GM21390 (cell line): ENCODE data around the gene PNLIPRP3.

ENCODE experiments used
- ATAC-seq: cut with Tn5 transposase; IDR thresholded peaks from one replicate; pipeline ENCODE4 v1.9.1; 2021; ENCODE audit not compliant: unreplicated experiment

The PNLIPRP3 gene

DNA sequence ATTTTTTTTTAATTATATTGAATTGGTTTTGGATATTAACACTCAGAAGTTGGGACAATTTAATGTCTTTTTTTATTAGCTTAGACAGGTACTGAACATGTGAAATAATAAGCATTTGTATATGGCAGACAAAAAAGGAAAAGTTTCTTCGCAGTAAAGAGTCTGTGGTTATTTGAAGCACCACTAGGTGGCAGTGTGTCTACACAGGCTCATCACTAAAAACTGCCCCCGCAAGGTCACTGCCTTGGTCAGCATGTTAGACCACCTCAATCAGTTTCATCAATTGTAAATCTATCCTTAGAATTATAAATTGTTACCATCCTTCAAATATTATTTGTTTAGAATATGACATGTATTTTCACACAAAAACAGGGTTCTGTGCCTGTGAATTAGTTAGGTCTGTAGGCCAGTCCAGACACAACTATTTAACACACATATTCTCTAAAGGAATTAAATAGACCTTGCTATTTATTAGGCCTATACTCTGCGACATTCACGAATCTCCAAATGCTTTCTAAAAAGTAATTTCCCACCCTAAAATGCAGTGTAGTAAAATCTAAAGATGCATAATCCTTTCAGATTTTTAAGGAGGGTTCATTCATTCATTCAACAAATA, 17.0 kb downstream of the PNLIPRP3 start:
- ATAC-seq = peak; percentile 86

GRCh38 chr10:116450861-116451260, 23.2 kb downstream of the PNLIPRP3 start:
- ATAC-seq = no peak

DNA sequence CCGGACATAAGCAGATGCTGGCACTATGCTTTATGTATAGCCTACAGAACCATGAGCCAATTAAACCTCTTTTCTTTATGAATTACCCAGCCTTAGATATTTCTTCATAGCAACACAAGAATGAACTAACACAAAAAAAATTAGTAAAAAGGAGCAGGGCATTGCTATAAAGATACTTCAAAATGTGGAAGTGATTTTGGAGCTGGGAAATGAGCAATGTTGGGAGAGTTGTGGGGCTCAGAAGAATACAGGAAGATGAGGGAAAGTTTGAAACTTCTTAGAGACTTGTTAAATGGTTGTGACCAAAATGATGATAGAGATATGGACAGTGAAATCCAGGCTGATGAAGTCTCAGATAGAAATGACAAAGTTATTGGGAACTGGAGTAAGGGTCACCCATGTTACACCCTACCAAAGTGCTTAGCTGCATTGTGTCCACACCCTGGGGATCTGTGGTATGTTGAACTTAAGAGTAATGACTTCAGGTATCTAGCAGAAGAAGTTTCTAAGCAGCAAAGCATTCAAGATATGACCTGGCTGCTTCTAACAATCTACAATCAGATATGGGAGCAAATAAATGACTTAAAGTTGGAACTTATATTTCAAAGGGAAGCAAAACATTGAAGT, 24.2 kb downstream of the PNLIPRP3 start:
- ATAC-seq = no peak

DNA sequence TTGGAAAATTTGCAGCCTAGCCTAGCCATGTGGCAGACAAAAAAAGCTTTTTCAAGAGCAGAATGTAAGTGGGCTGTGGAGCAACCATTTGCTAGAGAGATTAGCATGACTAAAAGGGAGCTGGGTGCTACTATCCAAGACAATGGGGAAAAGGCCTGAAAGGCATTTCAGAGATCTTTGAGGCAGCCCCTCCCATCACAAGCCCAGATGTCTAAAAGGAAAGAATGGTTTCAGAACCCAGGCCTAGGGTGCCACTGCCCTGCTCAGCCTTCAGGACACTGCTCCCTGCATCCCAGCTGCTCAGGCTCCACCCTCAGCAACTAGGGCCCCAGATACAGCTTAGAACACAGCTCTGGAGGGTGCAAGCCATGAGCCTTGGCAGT, 24.7 kb downstream of the PNLIPRP3 start:
- ATAC-seq = no peak

- ATAC-seq = no peak
Observed at GRCh38 chr10:116457488-116457887, 29.8 kb downstream of the PNLIPRP3 start.

DNA sequence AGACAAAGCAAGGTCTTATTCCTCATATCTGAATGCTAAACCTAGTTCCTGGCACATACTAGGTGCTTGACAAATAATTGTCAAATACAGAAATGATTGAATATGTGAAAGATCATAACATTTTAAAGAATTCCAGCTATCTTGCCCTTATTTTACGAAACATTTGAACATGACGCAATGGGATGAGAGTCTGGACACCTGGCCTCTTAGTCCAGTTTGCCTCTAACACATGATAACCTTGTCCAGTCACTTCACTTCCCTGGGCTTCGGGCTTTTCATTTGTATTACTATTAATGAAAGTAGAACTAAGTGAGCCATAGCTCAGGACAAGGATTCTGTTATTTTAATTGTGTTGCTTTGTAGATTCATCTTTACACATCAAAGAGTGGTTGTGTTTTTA, 32.6 kb downstream of the PNLIPRP3 start:
- ATAC-seq = no peak

GRCh38 chr10:116461680-116462079, 34.0 kb downstream of the PNLIPRP3 start:
- no peak for ATAC-seq

- no peak for ATAC-seq
Observed at GRCh38 chr10:116464257-116464656, 36.6 kb downstream of the PNLIPRP3 start.

DNA sequence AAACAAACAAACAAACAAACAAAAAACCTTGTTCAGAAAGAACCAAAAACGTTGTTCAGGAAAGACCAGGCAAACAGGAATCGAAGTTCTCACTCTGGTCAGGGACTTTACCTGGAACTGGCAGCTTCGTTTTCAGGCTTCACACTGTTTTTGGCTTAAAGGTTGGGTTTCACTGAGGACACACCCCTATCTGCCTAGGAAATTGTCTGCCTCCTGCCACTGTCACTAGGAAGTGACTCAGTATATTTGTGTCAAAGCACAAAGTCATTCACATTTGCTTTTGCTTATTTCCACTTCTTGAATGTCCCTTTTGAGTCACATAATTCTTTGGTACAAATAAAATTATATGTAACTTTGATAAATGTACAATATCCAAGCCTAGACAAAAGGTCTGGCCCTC, 37.9 kb downstream of the PNLIPRP3 start:
- ATAC-seq = no peak

- no peak for ATAC-seq
Observed at GRCh38 chr10:116466715-116467422, 39.2 kb downstream of the PNLIPRP3 start.

- ATAC-seq = no peak
Observed at GRCh38 chr10:116469437-116469836, 41.8 kb downstream of the PNLIPRP3 start.

DNA sequence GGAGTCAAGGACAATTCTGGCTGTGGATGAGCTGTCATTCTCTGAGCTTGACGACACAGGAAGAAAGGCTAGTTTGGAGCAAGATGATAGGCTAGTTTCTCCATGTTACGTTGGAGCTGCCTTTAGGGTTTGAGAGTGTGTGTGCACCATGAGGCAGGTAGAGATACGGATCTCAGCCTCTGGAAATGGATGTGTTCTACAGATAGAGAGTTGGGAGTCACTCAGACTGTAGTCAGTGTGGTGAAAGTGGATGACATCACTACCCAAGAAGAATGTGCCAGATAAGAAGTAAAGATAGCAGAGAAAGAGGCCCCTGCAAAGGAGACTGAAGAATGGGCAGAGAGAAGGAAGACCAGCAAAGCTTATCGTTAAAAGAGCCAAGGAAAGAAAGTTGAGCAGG, 42.4 kb downstream of the PNLIPRP3 start:
- ATAC-seq = no peak

DNA sequence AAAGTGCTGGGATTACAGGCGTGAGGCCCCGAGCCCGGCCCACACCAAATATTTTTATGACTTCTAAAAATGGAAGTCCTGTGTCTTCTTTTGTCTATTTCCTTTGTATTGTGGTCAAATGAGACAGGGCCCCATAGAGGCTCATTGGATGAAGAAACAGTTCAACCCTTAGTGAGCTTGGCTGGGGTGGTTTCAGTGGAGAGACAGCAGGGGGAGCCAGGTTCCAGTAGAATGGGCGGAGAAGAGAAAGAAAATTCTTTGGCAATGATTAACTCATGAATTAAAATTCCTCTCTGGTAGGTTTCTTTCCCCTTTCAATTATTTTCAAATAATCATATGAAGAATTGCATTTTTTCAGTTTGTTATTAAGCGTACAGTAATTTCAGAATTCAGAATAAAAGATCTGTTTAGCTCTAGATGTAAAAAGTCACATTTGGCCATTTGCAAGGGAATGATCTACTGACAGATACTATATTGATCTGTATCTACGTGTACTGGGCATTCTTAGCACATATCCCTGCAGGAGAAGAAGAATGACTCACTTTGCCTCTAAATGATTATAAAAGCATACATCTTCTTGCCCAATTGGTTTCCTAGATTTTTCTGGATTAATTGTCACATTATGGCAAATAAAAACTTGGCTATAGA, 43.2 kb downstream of the PNLIPRP3 start:
- ATAC-seq = no peak

GRCh38 chr10:116472891-116473290, 45.2 kb downstream of the PNLIPRP3 start:
- no peak for ATAC-seq

DNA sequence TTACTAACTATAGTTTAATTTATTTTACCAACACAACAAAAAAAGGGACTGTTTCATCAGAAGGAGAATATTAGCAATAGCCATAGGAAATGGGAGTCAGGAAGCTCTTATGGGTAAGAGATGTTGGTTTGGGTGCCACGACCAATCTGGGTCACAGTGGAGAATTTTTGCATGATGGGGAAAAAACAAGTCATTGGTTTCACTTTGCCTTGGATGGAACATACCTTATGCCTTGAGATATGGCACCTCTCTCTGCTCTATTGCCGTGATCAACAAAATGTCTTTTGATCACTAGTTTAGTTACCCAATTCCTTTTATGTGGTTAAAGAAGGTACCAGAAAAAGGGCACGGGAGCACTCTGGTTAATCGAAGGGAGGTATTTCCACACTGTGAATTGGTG, 48.2 kb downstream of the PNLIPRP3 start:
- no peak for ATAC-seq

DNA sequence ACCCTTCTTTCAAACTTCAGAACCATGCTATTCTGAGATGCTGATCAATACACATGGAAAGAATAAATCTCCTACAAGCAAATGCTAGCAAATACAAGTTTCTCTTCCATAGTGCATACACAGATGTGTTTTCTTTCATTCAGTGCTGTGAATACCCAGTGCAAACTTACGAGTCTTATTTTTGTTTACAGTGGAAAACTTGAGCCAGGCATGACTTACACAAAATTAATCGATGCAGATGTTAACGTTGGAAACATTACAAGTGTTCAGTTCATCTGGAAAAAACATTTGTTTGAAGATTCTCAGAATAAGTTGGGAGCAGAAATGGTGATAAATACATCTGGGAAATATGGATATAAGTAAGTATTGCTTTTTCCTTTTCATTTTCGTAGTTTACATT, 48.8 kb downstream of the PNLIPRP3 start:
- no peak for ATAC-seq

DNA sequence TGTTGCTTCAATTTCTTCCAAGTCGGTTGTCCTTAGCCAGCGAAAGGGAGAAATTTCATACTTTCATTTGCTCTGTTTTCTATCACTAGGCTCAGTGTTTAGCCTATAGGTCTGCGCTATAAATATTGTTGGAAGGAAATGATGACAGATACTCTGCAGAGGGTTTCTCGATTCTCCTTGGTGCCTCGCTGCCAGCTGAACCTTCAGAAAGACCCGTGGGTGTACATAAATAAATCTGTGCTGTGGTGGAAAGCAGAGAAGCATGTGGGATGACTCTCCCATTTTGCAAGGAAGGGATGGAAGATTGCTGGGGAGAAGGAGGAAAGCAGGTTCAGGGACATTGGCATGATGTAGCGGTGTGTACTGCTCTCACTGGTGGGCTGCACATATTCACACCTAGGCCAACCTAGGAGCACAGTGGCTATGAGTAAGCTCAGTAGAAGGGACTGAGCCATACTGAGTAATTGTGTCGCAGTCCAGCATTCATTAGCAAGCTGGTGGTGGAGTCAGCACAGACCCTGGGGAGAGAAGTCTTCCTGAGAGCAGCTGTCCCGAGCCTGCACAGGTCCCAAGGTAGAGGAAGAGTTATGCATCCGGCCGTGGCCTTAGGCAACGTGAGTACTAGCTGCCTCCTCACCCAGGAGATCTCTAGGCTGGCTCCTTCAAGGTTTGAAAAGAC, 50.5 kb downstream of the PNLIPRP3 start:
- no peak for ATAC-seq

- ATAC-seq = no peak
Observed at GRCh38 chr10:116486770-116487448, 59.3 kb downstream of the PNLIPRP3 start.

DNA sequence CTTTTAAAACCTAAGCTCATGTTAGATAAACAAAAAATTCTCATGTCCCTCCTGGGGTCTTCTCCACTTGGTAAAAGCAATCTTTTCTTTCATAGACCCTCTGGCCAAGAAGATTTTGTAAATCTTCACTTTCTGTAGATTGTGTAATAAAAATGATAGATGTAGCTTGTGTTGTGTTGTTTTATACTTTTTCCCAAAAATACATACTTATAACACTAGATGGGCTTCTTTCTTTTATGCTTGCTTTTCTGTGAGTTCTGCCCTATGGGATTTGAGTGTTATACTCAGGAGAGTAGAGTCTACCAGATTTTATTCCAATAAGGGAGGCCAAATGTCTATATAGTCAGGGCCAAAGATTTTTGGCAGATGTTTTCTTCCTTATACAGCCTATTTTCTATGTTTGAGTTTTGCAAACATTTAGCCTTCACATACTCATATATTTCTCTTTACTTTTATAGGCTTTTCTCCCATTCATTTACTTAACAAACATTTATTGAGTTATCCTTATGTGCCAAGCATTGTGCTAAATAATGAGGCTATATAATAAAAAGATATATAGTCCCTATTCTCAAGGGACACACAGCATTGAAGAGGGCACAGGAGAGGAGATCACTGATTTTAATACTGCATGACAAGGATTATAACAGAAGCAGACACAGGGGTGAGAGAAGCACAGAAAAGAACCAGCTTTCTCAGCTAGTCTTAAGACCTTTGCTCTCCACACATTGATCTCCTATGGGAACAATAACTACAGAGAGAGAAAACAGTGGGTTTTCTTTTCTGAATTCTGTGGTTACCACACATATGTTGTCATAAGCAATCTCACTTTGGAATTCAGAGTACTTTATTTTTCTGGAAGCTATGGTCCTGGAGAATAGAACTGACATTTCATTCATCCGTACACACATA, 60.1 kb downstream of the PNLIPRP3 start:
- no peak for ATAC-seq

DNA sequence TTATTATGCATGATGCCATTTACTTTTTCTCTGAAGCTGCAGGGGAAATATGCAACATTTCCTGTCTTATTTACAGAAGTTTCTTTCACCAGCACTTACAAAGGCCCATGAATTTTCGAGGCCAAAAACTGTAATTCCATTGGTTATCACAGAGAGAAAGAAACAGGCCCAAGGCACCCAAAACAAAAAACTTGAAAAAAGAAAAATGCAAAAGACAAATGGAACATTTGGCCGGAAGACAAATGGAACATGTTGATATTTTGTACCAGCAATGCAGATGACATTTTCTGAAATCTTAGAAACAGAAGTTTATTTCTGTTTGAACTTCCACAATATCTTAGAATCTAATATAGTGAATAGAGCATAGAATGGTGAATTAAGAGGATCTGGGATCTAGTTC, 61.8 kb downstream of the PNLIPRP3 start:
- ATAC-seq = no peak
